H1 (cell line): Measurements from ENCODE around the gene PI4KB.

ENCODE experiments used
- CEBPB ChIP-seq: IDR thresholded peaks from 2 replicates; pipeline ENCODE4 v1.6.1; 2012; ENCODE audit warnings: low read depth, low read length
- CREB1 ChIP-seq: IDR thresholded peaks from 2 replicates; pipeline ENCODE4 v1.6.1; 2012; ENCODE audit warnings: inconsistent platforms
- CTCF ChIP-seq, 3 experiments: IDR thresholded peaks; 1 replicate in 2 of 3; 2 replicates in 1 of 3; pipeline versions ENCODE4 v1.5.1 to v1.6.1; 2011; ENCODE audit warnings: low read length in 3 of 3, mild to moderate bottlenecking in 3 of 3, inconsistent platforms in 2 of 3, low read depth in 1 of 3, moderate library complexity in 1 of 3; ENCODE audit not compliant: insufficient read depth in 1 of 3; ENCODE audit errors: control extremely low read depth in 1 of 3
- EP300 ChIP-seq, 2 experiments: IDR thresholded peaks; 1 replicate in 1 of 2; 2 replicates in 1 of 2; pipeline ENCODE4 v1.6.1; 2011 to 2012; ENCODE audit warnings: low read depth in 2 of 2, low read length in 2 of 2, mild to moderate bottlenecking in 2 of 2, borderline replicate concordance in 1 of 2, inconsistent platforms in 1 of 2, moderate library complexity in 1 of 2
- EZH2 ChIP-seq: fragments of 200-600 bp; sonication (generic); IDR thresholded peaks from 2 replicates; pipeline ENCODE4 v1.7.1; 2012; ENCODE audit warnings: low read depth, mild to moderate bottlenecking, moderate library complexity, low read length, inconsistent platforms; ENCODE audit not compliant: severe bottlenecking
- MAX ChIP-seq: IDR thresholded peaks from 2 replicates; pipeline ENCODE4 v1.6.1; 2012; ENCODE audit warnings: inconsistent platforms
- NRF1 ChIP-seq: IDR thresholded peaks from 2 replicates; pipeline ENCODE4 v1.6.1; 2011; ENCODE audit warnings: mild to moderate bottlenecking, low read depth, low read length, improper control_type of control experiment
- POLR2A ChIP-seq, 2 experiments: IDR thresholded peaks; 1 replicate in 1 of 2; 2 replicates in 1 of 2; pipeline ENCODE4 v1.6.1; 2011; ENCODE audit warnings: low read depth in 2 of 2, low read length in 2 of 2, mild to moderate bottlenecking in 2 of 2; ENCODE audit errors: control extremely low read depth in 1 of 2
- POLR2AphosphoS5 ChIP-seq: IDR thresholded peaks from 2 replicates; pipeline ENCODE4 v1.6.1; 2011; ENCODE audit warnings: low read depth, low read length
- RAD21 ChIP-seq, 2 experiments: IDR thresholded peaks in 1 of 2; conservative IDR thresholded peaks in 1 of 2; 2 replicates each; pipeline ENCODE4 v1.6.1; 2011; ENCODE audit warnings: low read depth in 2 of 2, low read length in 2 of 2, improper control_type of control experiment in 1 of 2, inconsistent platforms in 1 of 2, mild to moderate bottlenecking in 1 of 2, moderate library complexity in 1 of 2
- RFX5 ChIP-seq: IDR thresholded peaks from 2 replicates; pipeline ENCODE4 v1.6.1; 2011; ENCODE audit warnings: low read depth, low read length, improper control_type of control experiment, borderline replicate concordance
- YY1 ChIP-seq: IDR thresholded peaks from 2 replicates; pipeline ENCODE4 v1.6.1; 2011; ENCODE audit warnings: low read depth, mild to moderate bottlenecking, low read length
- TF ChIP-seq, protein P1 (sequence below): IDR thresholded peaks from 2 replicates; pipeline ENCODE4 v1.6.1; 2011; ENCODE audit warnings: low read length, improper control_type of control experiment
- TF ChIP-seq, protein P2 (sequence below): IDR thresholded peaks from 2 replicates; pipeline ENCODE4 v1.6.1; 2011; ENCODE audit warnings: low read depth, mild to moderate bottlenecking, low read length; ENCODE audit not compliant: insufficient read depth

DNA sequence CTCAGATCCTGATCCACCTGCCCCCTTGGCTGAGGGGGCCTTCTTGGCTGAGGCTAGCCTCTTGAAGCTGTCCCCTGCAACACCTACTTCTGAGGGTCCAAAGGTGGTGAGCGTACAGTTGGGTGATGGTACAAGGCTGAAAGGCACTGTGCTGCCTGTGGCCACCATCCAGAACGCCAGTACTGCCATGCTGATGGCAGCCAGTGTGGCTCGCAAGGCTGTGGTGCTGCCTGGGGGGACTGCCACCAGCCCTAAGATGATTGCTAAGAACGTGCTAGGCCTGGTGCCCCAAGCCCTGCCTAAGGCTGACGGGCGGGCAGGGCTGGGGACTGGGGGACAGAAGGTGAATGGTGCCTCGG, 39.9 kb downstream of the PI4KB start:
- no peak for TF ChIP-seq CREB1
- TF ChIP-seq CEBPB = no peak
- TF ChIP-seq RFX5 = no peak
- no peak for TF ChIP-seq EZH2
- TF ChIP-seq CTCF (IDR thresholded peaks at IDR 0.05; ENCODE audit: control extremely low read depth in 1 of 3, insufficient read depth in 1 of 3, low read depth in 1 of 3, low read length in 3 of 3) = no peak
- TF ChIP-seq POLR2A (IDR thresholded peaks at IDR 0.05; ENCODE audit: control extremely low read depth in 1 of 2, low read depth in 2 of 2, low read length in 2 of 2) = no peak
- TF ChIP-seq POLR2AphosphoS5 = no peak; the same call in 1 of the 2 replicates
- TF ChIP-seq, protein P1, sequence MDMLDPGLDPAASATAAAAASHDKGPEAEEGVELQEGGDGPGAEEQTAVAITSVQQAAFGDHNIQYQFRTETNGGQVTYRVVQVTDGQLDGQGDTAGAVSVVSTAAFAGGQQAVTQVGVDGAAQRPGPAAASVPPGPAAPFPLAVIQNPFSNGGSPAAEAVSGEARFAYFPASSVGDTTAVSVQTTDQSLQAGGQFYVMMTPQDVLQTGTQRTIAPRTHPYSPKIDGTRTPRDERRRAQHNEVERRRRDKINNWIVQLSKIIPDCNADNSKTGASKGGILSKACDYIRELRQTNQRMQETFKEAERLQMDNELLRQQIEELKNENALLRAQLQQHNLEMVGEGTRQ = no peak
- TF ChIP-seq, protein P2, sequence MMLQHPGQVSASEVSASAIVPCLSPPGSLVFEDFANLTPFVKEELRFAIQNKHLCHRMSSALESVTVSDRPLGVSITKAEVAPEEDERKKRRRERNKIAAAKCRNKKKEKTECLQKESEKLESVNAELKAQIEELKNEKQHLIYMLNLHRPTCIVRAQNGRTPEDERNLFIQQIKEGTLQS = no peak
- TF ChIP-seq YY1 = no peak
- no peak for TF ChIP-seq RAD21 (IDR thresholded peaks at IDR 0.05 in 1 of 2, conservative IDR thresholded peaks at IDR 0.05 in 1 of 2; ENCODE audit: low read depth in 2 of 2, low read length in 2 of 2)
- TF ChIP-seq EP300 (IDR thresholded peaks at IDR 0.05; ENCODE audit: borderline replicate concordance in 1 of 2, low read depth in 2 of 2, low read length in 2 of 2) = no peak
- TF ChIP-seq NRF1 = no peak
- TF ChIP-seq MAX = no peak
